ENCODE results near the gene TRNP1.

Gene TRNP1

DNA sequence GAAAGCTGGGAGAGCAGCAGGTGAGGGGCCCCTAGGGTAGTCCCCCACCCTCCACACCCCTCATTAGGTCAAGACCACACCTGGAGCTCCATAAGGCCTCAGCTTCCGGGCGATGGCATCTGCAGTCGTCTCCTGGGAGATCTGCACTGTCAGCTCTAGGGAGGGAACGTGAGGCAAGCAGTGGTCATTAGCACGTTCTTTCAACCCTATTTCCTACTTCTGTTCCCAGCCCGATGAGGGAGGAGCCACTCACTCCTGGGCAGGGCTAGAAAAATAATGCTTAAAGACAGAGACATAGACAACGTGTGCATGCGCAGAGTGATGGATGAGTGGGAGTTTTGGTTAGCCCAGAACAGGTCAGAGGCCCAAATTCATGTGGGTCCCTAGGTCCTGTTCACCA lies 42.9 kb upstream of the TRNP1 start:
- TF ChIP-seq, protein P1, sequence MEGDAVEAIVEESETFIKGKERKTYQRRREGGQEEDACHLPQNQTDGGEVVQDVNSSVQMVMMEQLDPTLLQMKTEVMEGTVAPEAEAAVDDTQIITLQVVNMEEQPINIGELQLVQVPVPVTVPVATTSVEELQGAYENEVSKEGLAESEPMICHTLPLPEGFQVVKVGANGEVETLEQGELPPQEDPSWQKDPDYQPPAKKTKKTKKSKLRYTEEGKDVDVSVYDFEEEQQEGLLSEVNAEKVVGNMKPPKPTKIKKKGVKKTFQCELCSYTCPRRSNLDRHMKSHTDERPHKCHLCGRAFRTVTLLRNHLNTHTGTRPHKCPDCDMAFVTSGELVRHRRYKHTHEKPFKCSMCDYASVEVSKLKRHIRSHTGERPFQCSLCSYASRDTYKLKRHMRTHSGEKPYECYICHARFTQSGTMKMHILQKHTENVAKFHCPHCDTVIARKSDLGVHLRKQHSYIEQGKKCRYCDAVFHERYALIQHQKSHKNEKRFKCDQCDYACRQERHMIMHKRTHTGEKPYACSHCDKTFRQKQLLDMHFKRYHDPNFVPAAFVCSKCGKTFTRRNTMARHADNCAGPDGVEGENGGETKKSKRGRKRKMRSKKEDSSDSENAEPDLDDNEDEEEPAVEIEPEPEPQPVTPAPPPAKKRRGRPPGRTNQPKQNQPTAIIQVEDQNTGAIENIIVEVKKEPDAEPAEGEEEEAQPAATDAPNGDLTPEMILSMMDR (IDR thresholded peaks at IDR 0.05; ENCODE audit: borderline replicate concordance, insufficient read depth, low read depth, low read length), result no peak
- H3K4me3 ChIP-seq (ENCODE audit: low read depth, low read length), result no peak overlapping the region

DNA sequence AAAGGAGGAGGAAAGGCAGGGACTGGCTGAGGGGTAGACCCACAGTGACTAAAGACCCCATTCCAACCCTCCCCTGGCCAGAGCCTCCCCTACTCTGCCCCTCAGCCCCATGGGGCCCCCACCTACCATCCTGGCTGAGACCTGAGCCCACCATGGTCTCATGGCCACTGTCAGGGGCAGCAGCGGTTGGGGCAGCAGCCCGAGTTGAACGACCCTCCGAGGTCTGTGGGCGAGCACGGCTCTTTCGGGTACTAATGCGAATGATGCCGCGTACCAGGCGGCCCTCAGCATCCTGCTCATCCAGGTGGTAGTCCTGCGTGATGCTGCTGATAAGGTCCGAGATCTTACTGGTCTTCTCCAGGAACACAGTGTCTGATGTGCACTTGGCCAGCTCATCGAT lies 42.3 kb upstream of the TRNP1 start:
- TF ChIP-seq, protein P1 (IDR thresholded peaks at IDR 0.05; ENCODE audit: borderline replicate concordance, insufficient read depth, low read depth, low read length), result no peak

DNA sequence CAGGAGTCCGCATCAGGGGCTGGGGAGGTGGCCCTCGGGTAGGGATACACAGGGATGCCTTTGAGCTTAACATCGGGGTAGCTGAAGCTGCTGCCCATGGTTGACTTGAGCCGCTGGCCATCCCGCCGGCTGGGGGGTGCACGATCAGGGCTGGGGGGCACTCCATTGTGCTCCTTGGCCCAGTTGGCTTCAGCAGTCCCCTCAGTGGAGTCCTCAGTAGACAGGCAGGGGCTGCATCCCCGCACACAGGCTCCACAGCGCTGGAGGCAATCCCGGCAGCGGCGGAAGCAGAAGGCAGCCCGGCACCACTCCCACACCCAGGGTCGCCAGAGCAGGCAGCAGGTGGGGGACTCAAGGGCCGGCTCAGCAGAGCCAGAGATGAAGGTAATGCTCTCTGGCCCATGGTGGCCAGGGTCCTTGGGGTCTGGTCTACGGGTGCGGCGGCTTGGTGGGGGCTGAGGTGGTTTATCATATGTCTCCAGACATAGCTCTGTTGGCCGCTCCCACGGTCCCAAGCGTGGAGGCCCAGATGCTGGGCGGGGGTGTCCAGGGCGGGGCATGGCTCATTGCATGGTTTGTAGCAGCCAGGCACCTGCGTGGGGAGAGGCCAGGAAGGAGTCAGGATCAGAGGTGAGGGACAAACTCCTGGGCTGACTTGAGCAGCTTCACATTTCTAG lies 41.5 kb upstream of the TRNP1 start:
- H3K4me3 ChIP-seq (ENCODE audit: low read depth, low read length), result no peak overlapping the region
- TF ChIP-seq, protein P1 (IDR thresholded peaks at IDR 0.05; ENCODE audit: borderline replicate concordance, insufficient read depth, low read depth, low read length), result no peak

More for the DNA sequence above, 42.3 kb upstream of the TRNP1 start:
- H3K4me3 ChIP-seq (ENCODE audit: low read depth, low read length), result no peak overlapping the region

DNA sequence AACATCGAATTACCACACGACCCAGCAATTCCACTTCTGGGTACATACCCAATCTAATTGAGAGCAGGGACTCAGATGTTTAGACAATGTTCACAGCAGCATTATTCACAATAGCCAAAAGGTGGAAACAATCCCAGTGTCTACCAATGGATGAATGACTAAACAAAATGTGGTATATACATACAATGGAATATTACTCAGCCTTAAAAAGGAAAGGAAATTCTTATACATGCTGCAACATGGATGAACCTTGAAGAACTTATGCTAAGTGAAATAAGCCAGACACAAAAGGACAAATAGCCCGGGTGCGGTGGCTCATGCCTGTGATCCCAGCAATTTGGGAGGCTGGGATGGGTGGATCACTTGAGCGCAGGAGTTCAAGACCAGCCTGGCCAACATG lies 40.1 kb upstream of the TRNP1 start:
- no peak overlapping the region for H3K4me3 ChIP-seq (ENCODE audit: low read depth, low read length)
- TF ChIP-seq, protein P1 (IDR thresholded peaks at IDR 0.05; ENCODE audit: borderline replicate concordance, insufficient read depth, low read depth, low read length), result no peak

DNA sequence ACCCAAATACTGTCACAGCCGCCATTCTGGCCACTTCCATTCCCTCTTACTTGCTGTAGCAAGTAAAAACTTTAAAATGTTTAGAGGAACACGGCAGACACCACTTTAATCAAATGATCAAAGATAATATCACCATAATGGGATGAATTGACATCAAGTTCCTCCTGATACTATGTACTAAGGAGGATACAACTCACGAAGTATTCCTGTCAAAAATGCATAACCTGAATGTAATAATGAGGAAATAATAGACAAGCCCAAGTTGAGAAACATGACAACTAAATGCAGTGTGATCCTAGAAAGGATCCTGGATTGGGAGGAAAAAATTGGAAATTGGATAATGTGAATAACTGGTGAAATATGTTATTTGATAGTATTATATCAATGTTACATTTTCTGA lies 37.2 kb upstream of the TRNP1 start:
- TF ChIP-seq, protein P1 (IDR thresholded peaks at IDR 0.05; ENCODE audit: borderline replicate concordance, insufficient read depth, low read depth, low read length), result no peak
- H3K4me3 ChIP-seq (ENCODE audit: low read depth, low read length), result no peak overlapping the region

DNA sequence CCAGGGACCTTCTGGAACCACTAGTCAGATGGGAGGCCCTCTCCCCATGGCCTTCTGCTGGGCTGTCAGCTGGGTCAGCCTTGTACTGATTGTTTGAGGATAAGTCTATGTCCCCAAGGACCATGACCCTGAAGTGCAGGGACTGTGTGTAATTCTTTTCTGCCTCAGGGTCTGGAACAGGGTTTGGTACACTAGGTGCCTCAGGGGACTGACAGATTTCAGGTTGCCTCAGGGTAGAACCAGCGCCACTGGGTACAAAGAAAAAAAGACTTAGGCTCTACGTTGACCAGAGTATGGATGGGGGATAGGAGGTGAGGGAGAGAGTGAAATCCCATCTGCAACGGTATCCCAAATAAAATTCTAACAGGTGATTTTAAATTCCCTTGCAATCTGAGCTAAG lies 36.2 kb upstream of the TRNP1 start:
- TF ChIP-seq, protein P1 (IDR thresholded peaks at IDR 0.05; ENCODE audit: borderline replicate concordance, insufficient read depth, low read depth, low read length), result no peak
- no peak overlapping the region for H3K4me3 ChIP-seq (ENCODE audit: low read depth, low read length)

DNA sequence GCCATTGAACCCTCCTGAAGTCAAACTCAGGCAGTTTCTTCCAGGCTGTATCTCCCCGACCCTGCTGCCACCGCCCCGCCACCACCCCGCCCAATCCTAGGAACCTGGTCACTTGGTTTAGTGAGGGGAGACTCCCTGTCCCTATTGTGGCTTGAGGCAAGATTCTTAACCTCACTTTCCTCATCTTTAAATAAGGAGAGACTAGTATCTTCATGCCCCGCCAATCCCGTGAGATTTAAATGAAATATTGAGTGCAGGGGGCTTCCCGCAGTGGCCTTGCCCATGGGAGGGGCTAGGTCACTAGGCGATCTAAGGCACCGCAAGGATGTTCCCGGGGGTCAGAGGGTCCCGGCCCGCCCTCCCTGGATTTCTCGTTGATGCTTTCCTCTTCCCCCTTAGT lies 34.2 kb upstream of the TRNP1 start:
- no peak overlapping the region for H3K4me3 ChIP-seq (ENCODE audit: low read depth, low read length)
- TF ChIP-seq, protein P1 (IDR thresholded peaks at IDR 0.05; ENCODE audit: borderline replicate concordance, insufficient read depth, low read depth, low read length), result no peak
